Left cardiac atrium (tissue), 4 donors: ENCODE results near the gene CCM2. TPM values are rescaled to one million over a fixed set of nuclear protein-coding genes. Genes with fewer than 3 reads are reported as not detected.

Experiments used
- ATAC-seq, 2 donors: fragments of 200-7000 bp; cut with Tn5 transposase; one replicate each; pipeline ENCODE4 v1.9.1; 2020; ENCODE audit warnings: mild to moderate bottlenecking in 2 of 2, moderate library complexity in 2 of 2
- DNase-seq: peaks from one replicate; pipeline ENCODE4 v3.0.0-alpha.2; 2020
- intact Hi-C, 2 donors: fragments of 100-400 bp; cut with DNase I; formaldehyde crosslinking; loops; one replicate each; pipeline versions ENCODE4 v1.14.1 to v1.15.1; 2022 to 2023
- total RNA-seq, 2 donors: library from RNA; stranded (reverse); fragmentation: NEBNext Ultra II Directional; extraction: Animal tissue kit (Norgen Biotek cat#: 25700); gene quantifications; one replicate each; pipeline ENCODE4 v1.2.1, GENCODE V29; 2021
- donor health status: DM: no; HTN: yes; CAD: no.
- donor health status: DM: no; HTN: yes; CAD: no; lungs with severe emphysema.
- donor health status: DM: yes; HTN: yes; CAD: no.
- donor health status: Dilated cardiomyopathy.

Gene CCM2
- total RNA-seq, 2 donors from 2014 or later: 33.5 to 36.5 TPM

GRCh38 chr7:45125193-45125904 lies 125.3 kb downstream of the CCM2 start:
- no peak for ATAC-seq
- DNase-seq: no peak
- intact Hi-C loops: no loop called here

Other genes starting within 250 kb of the CCM2 start
- 100 to 1,000 TPM; 637 to 672 TPM for gene PPIA, start 203.5 kb upstream of the CCM2 start, total RNA-seq
- 100 to 1,000 TPM; 191 to 205 TPM for gene H2AZ2, start 152.1 kb upstream of the CCM2 start, total RNA-seq
- 10 to 100 TPM; 13.8 to 19.3 TPM for gene PURB, start 114.7 kb upstream of the CCM2 start, total RNA-seq
- 1 to 10 TPM; 3.1 to 3.5 TPM for gene MYO1G, start 21.2 kb upstream of the CCM2 start, total RNA-seq
- 1 to 10 TPM; 3.9 to 5.5 TPM for gene NACAD, start 88.8 kb downstream of the CCM2 start, total RNA-seq
- gene TBRG4, start 111.5 kb downstream of the CCM2 start, total RNA-seq: 10 to 100 TPM; 59.0 to 66.9 TPM
- 10 to 100 TPM; 40.8 to 55.0 TPM for gene RAMP3, start 157.6 kb downstream of the CCM2 start, total RNA-seq